ENCODE measurements around the gene CFD.

CFD gene

GRCh38 chr19:858868-859843 is at the start of gene CFD:
CFD (plus strand) TSS chr19:859664; CDS start chr19:859690, 26 bp downstream.
- no peaks in the 10 kb centered on the region for H3K36me3 ChIP-seq (ENCODE audit: low read length)
- no peaks in the 10 kb centered on the region for H3K27me3 ChIP-seq (ENCODE audit: low read length)
- no peak within 1 kb of the TSS for H3K4me2 ChIP-seq (ENCODE audit: low read depth, low read length, poor library complexity, severe bottlenecking)
- no peak for TF ChIP-seq EZH2phosphoT487 (conservative IDR thresholded peaks at IDR 0.05; ENCODE audit: low read length)
- TF ChIP-seq CTCF (IDR thresholded peaks at IDR 0.05; ENCODE audit: insufficient read depth, low read length, poor library complexity, severe bottlenecking): no peak
- H4K20me1 ChIP-seq (ENCODE audit: low read depth, low read length): no peaks in the 10 kb centered on the region
- H3K79me2 ChIP-seq (ENCODE audit: insufficient read depth, low read length): no peaks in the 10 kb centered on the region
- no peak within 1 kb of the TSS for H3K9ac ChIP-seq (ENCODE audit: low read length)
- H3F3A ChIP-seq (ENCODE audit: insufficient read depth): no peaks in the 10 kb centered on the region
- H3K4me3 ChIP-seq (ENCODE audit: insufficient read depth, low read length, poor library complexity, severe bottlenecking): no peak within 1 kb of the TSS
- no peaks in the 10 kb centered on the region for H3K9me3 ChIP-seq (ENCODE audit: insufficient read depth, low read length)
- H2AFZ ChIP-seq (ENCODE audit: low read depth, low read length, severe bottlenecking): no peak within 1 kb of the TSS
- H3K27ac ChIP-seq (ENCODE audit: low read depth, low read length): no peak within 1 kb of the TSS
- no peaks in the 10 kb centered on the region for H3K9me2 ChIP-seq (replicated peaks; ENCODE audit: insufficient read depth, low read length)

GRCh38 chr19:810077-810855 is 49.2 kb upstream of the CFD start:
- no peak overlapping the region for H3K4me2 ChIP-seq (ENCODE audit: low read depth, low read length, poor library complexity, severe bottlenecking)
- TF ChIP-seq EZH2phosphoT487 (conservative IDR thresholded peaks at IDR 0.05; ENCODE audit: low read length) (no peak), CTCF (IDR thresholded peaks at IDR 0.05; ENCODE audit: insufficient read depth, low read length, poor library complexity, severe bottlenecking) (no peak)
- no peak overlapping the region for H3K27ac ChIP-seq (ENCODE audit: low read depth, low read length)
- H3K27me3 ChIP-seq (ENCODE audit: low read length): no peaks in the 10 kb centered on the region
- no peak overlapping the region for H3K9ac ChIP-seq (ENCODE audit: low read length)
- peaks cover 12% of the 10 kb centered on the region; the same call in 1 of the 2 replicates for H3K36me3 ChIP-seq (ENCODE audit: low read length)
- no peak overlapping the region for H3K4me3 ChIP-seq (ENCODE audit: insufficient read depth, low read length, poor library complexity, severe bottlenecking)
- H3K79me2 ChIP-seq (ENCODE audit: insufficient read depth, low read length): peaks cover 16% of the 10 kb centered on the region; the same call in 1 of the 2 replicates
- H4K20me1 ChIP-seq (ENCODE audit: low read depth, low read length): peaks cover 10% of the 10 kb centered on the region; the same call in 1 of the 2 replicates
- no peaks in the 10 kb centered on the region for H3K9me2 ChIP-seq (replicated peaks; ENCODE audit: insufficient read depth, low read length)
- H2AFZ ChIP-seq (ENCODE audit: low read depth, low read length, severe bottlenecking): no peak overlapping the region
- peaks cover 20% of the 10 kb centered on the region for H3F3A ChIP-seq (ENCODE audit: insufficient read depth)
- no peaks in the 10 kb centered on the region for H3K9me3 ChIP-seq (ENCODE audit: insufficient read depth, low read length)

GRCh38 chr19:810883-811489 is 48.5 kb upstream of the CFD start:
- no peaks in the 10 kb centered on the region for H3K9me2 ChIP-seq (replicated peaks; ENCODE audit: insufficient read depth, low read length)
- peaks cover 10% of the 10 kb centered on the region; the same call in 1 of the 2 replicates for H4K20me1 ChIP-seq (ENCODE audit: low read depth, low read length)
- peaks cover 12% of the 10 kb centered on the region; the same call in 1 of the 2 replicates for H3K36me3 ChIP-seq (ENCODE audit: low read length)
- H3K9me3 ChIP-seq (ENCODE audit: insufficient read depth, low read length): no peaks in the 10 kb centered on the region
- no peaks in the 10 kb centered on the region for H3K27me3 ChIP-seq (ENCODE audit: low read length)
- H3K4me3 ChIP-seq (ENCODE audit: insufficient read depth, low read length, poor library complexity, severe bottlenecking): no peak overlapping the region
- H3K4me2 ChIP-seq (ENCODE audit: low read depth, low read length, poor library complexity, severe bottlenecking): no peak overlapping the region
- 0 out of 2 replicates have a peak, but pooled peaks cover 11% of the 10 kb centered on the region for H3K79me2 ChIP-seq (ENCODE audit: insufficient read depth, low read length)
- H2AFZ ChIP-seq (ENCODE audit: low read depth, low read length, severe bottlenecking): no peak overlapping the region
- no peak overlapping the region for H3K9ac ChIP-seq (ENCODE audit: low read length)
- H3K27ac ChIP-seq (ENCODE audit: low read depth, low read length): no peak overlapping the region
- H3F3A ChIP-seq (ENCODE audit: insufficient read depth): peaks cover 20% of the 10 kb centered on the region
- TF ChIP-seq EZH2phosphoT487 (conservative IDR thresholded peaks at IDR 0.05; ENCODE audit: low read length) (no peak), CTCF (IDR thresholded peaks at IDR 0.05; ENCODE audit: insufficient read depth, low read length, poor library complexity, severe bottlenecking) (no peak)
